ENCODE results near the gene KCNQ2.

KCNQ2 gene

DNA sequence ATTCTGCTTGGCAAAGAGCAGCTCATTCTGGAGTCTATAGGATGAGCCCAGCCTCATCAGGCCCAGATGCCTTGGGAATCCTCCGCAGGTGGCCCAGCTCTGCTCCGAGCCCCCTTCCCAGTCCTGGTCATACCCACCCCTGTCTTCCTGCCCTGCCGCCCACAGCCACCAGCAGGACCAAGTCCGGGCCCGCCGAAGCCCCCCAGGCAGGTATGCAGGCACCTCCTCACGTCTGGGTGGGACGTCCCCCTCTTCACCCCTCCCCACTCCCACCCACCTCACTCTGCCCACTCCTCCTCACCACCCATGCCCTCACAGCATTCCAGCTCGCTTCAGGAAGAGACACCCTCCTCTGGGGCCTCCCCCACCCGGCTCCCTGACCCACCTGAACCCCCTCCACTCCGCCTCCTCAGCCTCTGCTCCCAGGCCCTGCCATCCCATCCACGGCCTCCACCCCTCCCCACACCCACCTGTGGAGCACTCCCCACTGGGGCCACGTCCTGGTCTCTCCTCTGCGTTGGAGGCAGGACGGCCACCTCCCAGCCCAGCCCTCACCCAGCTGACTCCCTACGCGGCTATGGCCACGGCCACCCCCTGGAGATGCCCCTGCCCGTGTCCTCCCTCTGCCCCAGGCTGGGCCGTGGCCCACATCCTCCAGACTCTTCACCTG, 43.4 kb downstream of the KCNQ2 start:
- Mint-ChIP-seq H3K4me3 (no peak overlapping the region), H3K9me3 (no peaks in the 10 kb centered on the region), H3K36me3 (ENCODE audit: low read depth) (no peaks in the 10 kb centered on the region), H3K27me3 (peaks cover 7% of the 10 kb centered on the region), H3K27ac (no peak overlapping the region), H3K4me1 (ENCODE audit: low read depth) (no peaks in the 10 kb centered on the region)
- intact Hi-C loops (cut with micrococcal nuclease) = no loop called here

DNA sequence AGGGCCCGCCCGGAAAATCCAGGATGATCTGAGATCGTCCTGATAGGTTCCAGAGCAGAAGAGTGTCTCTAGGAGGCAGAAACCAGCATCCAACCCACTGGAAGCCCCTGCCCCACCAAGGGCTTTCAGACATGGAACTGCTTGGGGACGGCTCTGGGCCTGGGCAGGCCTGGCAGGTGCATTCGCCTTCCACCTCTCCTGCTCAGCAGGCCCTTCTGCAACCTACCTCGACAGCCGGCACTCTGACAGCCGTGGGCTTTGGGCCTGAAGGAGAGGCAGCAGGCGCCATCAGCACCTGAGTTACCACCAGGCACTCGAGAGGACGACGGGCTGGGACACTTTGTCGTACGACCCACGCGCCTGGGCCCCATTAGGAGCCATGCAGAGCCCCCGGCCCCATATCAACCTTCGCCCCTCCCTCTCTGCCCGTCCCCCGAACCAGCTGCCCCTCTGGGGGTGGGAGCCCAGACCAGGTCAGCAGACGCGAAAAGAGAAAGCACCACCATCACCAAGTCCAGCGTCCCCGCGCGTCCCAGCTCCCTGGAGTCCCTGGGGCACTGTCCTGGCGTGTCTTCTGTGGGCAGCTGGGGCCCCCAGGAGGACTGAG, 44.6 kb downstream of the KCNQ2 start:
- Mint-ChIP-seq H3K9me3 (no peaks in the 10 kb centered on the region), H3K27ac (no peak overlapping the region)

GRCh38 chr20:63427206-63427605, 45.2 kb downstream of the KCNQ2 start:
- H3K27me3 Mint-ChIP-seq = peaks cover 3% of the 10 kb centered on the region

More for the DNA sequence above, 44.6 kb downstream of the KCNQ2 start:
- H3K4me3 Mint-ChIP-seq = no peak overlapping the region
- H3K36me3 Mint-ChIP-seq (ENCODE audit: low read depth) = no peaks in the 10 kb centered on the region
- intact Hi-C loops (cut with micrococcal nuclease) = no loop called here
- peaks cover 3% of the 10 kb centered on the region for H3K27me3 Mint-ChIP-seq
- H3K4me1 Mint-ChIP-seq (ENCODE audit: low read depth) = no peaks in the 10 kb centered on the region

GRCh38 chr20:63425846-63426485, 46.5 kb downstream of the KCNQ2 start:
- Mint-ChIP-seq H3K27me3 (peaks cover 4% of the 10 kb centered on the region), H3K4me1 (ENCODE audit: low read depth) (no peaks in the 10 kb centered on the region), H3K36me3 (ENCODE audit: low read depth) (no peaks in the 10 kb centered on the region), H3K9me3 (no peaks in the 10 kb centered on the region), H3K4me3 (no peak overlapping the region), H3K27ac (no peak overlapping the region)
- intact Hi-C loops (cut with micrococcal nuclease) = no loop called here

More at GRCh38 chr20:63427206-63427605, 45.2 kb downstream of the KCNQ2 start:
- Mint-ChIP-seq H3K4me1 (ENCODE audit: low read depth) (no peaks in the 10 kb centered on the region), H3K27ac (no peak overlapping the region), H3K4me3 (no peak overlapping the region), H3K36me3 (ENCODE audit: low read depth) (no peaks in the 10 kb centered on the region), H3K9me3 (no peaks in the 10 kb centered on the region)
- intact Hi-C loops (cut with micrococcal nuclease) = no loop called here

DNA sequence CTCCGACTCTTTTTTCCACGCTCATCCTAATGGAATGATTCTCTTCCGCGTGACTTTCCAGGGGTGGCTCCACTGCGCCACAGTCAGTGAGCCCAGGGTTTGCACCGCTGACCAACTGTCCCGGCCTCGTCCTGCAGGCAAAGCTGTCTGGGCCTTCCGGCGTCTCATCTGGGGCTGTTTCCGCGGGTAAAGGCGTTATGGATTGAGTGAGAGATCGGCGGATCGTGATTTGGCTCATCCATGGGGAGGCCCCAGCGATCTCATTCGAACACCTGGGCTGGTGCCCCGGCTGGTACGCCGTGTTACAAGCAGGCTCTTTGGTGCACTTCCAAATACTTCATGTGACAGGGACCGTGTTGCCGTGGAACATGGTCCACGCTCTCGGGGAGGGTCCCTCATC, 47.8 kb downstream of the KCNQ2 start:
- Mint-ChIP-seq H3K4me3 (no peak overlapping the region), H3K4me1 (ENCODE audit: low read depth) (no peaks in the 10 kb centered on the region), H3K9me3 (no peaks in the 10 kb centered on the region), H3K27me3 (peaks cover 9% of the 10 kb centered on the region), H3K27ac (no peak overlapping the region), H3K36me3 (ENCODE audit: low read depth) (no peaks in the 10 kb centered on the region)
- intact Hi-C loops (cut with micrococcal nuclease) = no loop called here

- Mint-ChIP-seq H3K4me3 (no peak overlapping the region), H3K9me3 (no peaks in the 10 kb centered on the region), H3K27ac (no peak overlapping the region), H3K4me1 (ENCODE audit: low read depth) (no peaks in the 10 kb centered on the region), H3K36me3 (ENCODE audit: low read depth) (no peaks in the 10 kb centered on the region), H3K27me3 (peaks cover 9% of the 10 kb centered on the region)
- intact Hi-C loops (cut with micrococcal nuclease) = no loop called here
Observed at GRCh38 chr20:63423751-63424150, 48.7 kb downstream of the KCNQ2 start.

DNA sequence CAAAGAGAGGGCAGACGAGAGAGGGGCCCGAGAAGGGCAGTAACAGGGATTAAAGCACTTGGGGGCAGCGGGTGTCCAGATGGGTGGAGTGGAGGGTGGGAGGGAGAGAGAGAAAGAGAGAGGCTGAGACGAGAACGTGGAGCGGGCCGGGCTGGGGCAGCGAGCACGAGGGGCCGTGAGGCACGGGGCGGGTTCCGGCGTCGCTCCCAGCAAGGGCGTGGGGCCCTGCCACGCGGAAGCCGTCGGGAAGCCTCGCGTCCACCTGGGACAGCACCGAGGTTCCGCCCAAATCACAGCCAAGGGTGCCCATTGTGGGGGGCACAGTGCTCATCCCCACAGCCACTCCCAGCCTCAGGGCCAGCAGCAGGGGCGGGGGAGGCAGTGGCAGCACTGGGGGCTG, 49.8 kb downstream of the KCNQ2 start:
- Mint-ChIP-seq H3K9me3 (no peaks in the 10 kb centered on the region), H3K27me3 (peaks cover 9% of the 10 kb centered on the region), H3K4me1 (ENCODE audit: low read depth) (no peaks in the 10 kb centered on the region), H3K36me3 (ENCODE audit: low read depth) (no peaks in the 10 kb centered on the region), H3K4me3 (no peak overlapping the region), H3K27ac (no peak overlapping the region)
- intact Hi-C loops (cut with micrococcal nuclease) = no loop called here

DNA sequence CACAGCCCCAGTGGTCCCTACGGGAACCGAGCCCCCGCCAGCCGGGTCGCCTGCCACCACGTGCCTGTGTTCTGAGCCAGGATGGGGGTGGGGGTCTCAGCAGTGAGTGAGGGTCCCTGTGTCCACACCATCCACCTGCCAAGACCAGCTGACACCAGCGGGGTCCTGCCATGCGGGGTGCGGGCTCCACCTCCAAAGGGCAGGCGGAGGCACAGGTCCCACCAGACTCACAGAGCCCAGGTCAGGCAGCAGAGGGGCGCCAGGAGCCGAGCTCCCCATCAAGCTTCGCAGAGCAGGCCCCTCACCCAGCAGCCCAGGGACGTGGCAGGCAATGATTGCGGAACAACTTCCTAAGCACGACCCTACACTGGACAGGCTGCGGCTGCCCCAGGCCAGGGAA, 50.5 kb downstream of the KCNQ2 start:
- no peaks in the 10 kb centered on the region for H3K36me3 Mint-ChIP-seq (ENCODE audit: low read depth)
- intact Hi-C loops (cut with micrococcal nuclease) = no loop called here
- H3K4me1 Mint-ChIP-seq (ENCODE audit: low read depth) = no peaks in the 10 kb centered on the region
- no peak overlapping the region for H3K27ac Mint-ChIP-seq
- H3K4me3 Mint-ChIP-seq = no peak overlapping the region
- no peaks in the 10 kb centered on the region for H3K9me3 Mint-ChIP-seq
- peaks cover 9% of the 10 kb centered on the region for H3K27me3 Mint-ChIP-seq

DNA sequence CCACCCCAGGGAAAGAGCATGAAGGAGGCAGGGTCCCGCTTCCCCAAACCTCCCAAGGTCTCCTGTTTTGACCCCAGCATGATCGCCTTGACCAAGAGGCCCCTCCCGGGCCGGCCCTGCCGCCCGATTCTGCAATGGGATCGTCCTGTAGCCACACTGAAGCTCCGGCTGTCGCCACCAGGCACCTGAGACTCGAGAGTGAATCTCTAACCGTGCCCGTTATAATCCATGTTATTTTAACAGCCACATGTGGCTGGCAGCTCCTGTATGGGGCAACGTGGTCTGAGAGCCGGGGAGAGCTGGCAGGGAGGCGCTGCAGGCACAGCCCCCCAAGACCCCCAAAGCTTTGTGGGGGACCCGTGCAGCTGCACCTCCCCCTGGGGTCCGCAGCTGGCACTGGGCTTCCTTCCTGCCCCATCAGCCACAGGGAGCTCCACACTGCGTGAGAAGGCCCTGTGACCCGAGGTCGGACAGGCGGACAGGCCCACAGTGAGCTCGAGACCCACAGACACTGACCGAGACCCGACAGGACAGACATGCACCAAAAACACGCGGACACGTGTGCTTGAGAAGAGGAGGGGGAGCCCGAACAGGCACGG, 51.3 kb downstream of the KCNQ2 start:
- Mint-ChIP-seq H3K9me3 (no peaks in the 10 kb centered on the region), H3K4me3 (no peak overlapping the region), H3K36me3 (ENCODE audit: low read depth) (no peaks in the 10 kb centered on the region), H3K27ac (no peak overlapping the region), H3K27me3 (peaks cover 9% of the 10 kb centered on the region), H3K4me1 (ENCODE audit: low read depth) (no peaks in the 10 kb centered on the region)
- intact Hi-C loops (cut with micrococcal nuclease) = no loop called here

DNA sequence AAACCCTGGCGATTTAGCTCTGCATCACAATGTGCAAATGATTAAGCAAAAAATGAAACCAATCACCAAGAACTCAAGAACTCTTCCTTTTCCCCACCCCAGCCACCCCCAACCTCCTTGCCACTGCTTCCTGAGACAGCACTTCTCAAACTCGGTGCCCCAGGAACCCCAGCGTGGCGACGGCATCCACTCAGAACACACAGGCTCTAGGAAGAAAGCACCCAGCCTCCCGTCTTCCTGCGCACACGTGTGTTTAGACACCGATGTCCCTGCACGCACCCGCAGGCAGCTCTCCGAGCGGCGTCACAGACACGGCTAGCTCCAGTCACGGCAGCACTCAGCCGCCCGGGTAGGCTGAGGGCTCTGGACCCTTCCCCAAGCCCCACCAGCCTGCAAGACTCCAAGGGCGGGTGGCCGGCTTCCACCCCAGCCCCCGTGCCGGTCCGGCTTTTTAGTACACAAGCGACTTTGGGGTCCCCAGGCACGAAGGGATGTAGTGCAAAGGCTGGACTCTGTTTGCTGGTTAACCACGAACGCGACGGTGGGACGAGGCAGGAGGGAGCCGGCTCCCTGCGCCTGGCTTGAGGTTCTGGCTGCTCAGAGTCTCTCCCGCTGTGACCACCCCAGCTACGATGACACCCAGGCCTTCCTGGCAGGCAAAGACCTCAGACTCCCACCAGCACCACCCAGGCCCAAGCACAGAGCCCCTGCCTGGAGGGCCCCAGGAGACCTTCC, 51.9 kb downstream of the KCNQ2 start:
- Mint-ChIP-seq H3K4me3 (no peak overlapping the region), H3K27me3 (peaks cover 9% of the 10 kb centered on the region), H3K36me3 (ENCODE audit: low read depth) (no peaks in the 10 kb centered on the region), H3K27ac (no peak overlapping the region), H3K9me3 (no peaks in the 10 kb centered on the region), H3K4me1 (ENCODE audit: low read depth) (no peaks in the 10 kb centered on the region)
- intact Hi-C loops (cut with micrococcal nuclease) = no loop called here

DNA sequence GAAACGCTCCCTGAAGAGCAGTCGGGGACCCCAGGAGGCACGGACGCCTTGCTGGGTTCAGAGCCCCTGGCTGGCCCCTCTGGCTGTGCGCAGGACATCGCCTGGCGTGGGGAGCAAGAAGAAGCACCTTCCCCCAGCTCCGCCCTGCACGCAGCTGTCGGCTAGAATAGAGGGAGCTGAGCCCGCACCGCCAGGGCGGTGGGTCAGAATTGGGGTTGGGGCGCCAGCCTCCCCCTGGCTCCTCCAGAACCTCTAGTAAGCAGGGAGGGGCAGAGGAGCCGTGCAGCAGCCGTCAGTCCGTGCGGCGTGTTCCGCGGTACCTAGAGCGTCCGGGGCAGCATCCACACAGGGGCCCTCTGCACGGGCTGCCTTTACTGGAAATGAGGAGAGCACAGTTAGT, 53.2 kb downstream of the KCNQ2 start:
- H3K27ac Mint-ChIP-seq = no peak overlapping the region
- no peaks in the 10 kb centered on the region for H3K4me1 Mint-ChIP-seq (ENCODE audit: low read depth)
- intact Hi-C loops (cut with micrococcal nuclease) = no loop called here
- no peaks in the 10 kb centered on the region for H3K36me3 Mint-ChIP-seq (ENCODE audit: low read depth)
- H3K9me3 Mint-ChIP-seq = no peaks in the 10 kb centered on the region
- H3K4me3 Mint-ChIP-seq = no peak overlapping the region
- peaks cover 9% of the 10 kb centered on the region for H3K27me3 Mint-ChIP-seq

DNA sequence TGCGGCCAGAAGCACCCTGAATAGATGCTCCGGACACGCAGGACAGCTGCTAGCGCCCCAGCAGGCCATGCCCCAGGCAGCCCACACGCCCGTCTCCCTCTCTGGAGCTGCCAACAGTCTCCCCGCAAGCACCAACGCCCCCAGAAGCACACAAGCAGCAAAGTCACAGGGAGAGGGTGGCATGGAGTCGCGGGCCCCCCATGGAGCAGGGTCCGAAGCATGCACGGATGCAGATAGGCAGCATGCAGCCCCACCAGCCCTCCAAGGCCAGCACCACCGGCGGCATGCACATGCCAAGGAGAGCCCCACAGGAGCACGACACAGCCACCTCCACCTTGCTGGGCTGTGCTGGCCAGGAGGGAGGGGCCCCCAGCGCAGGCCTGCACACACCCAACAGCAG, 53.8 kb downstream of the KCNQ2 start:
- Mint-ChIP-seq H3K4me3 (no peak overlapping the region), H3K36me3 (ENCODE audit: low read depth) (no peaks in the 10 kb centered on the region), H3K9me3 (no peaks in the 10 kb centered on the region), H3K4me1 (ENCODE audit: low read depth) (no peaks in the 10 kb centered on the region), H3K27me3 (peaks cover 9% of the 10 kb centered on the region), H3K27ac (no peak overlapping the region)
- intact Hi-C loops (cut with micrococcal nuclease) = no loop called here

DNA sequence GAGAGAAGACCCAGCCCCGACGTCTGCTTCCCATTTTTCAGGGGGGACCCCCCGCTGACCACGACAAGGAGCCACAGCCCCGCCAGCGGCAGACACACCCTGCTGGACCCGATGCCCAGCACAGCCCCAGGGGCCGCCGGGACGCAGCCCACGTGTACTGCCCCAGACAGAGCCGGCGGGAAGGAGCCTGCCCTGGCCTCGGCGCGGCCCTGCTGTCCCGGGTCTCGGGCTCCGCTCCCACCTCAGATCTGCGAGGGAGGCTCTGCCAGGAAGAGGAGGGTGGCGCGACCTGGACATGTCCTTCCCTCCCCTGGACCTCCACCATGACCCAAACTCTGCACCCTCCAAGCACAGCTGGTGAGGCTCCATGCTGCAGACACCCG, 54.7 kb downstream of the KCNQ2 start:
- Mint-ChIP-seq H3K9me3 (no peaks in the 10 kb centered on the region), H3K4me1 (ENCODE audit: low read depth) (no peaks in the 10 kb centered on the region), H3K27me3 (peaks cover 9% of the 10 kb centered on the region), H3K4me3 (no peak overlapping the region), H3K36me3 (ENCODE audit: low read depth) (no peaks in the 10 kb centered on the region), H3K27ac (no peak overlapping the region)
- intact Hi-C loops (cut with micrococcal nuclease) = no loop called here
